Activated CD4-positive, alpha-beta memory T cell treated with anti-CD3 and anti-CD28 coated beads, Interleukin-2, amount 10 ng/mL, durations not matched to agents 7 days and 5 days (primary cell): ENCODE results near the gene PLSCR1. TPM values are rescaled to one million over a fixed set of nuclear protein-coding genes. Genes with fewer than 3 reads are reported as not detected.
"Not testable (repeated sequence)": the region's sequence is repeated elsewhere in the genome, so short reads cannot be mapped to it uniquely, and the experiment has no call there.

Source experiments
- CTCF ChIA-PET: fragments of 350-600 bp; sonication (Branson Sonifier 250); formaldehyde crosslinking; loops from one replicate; lab custom pipeline; 2021; ENCODE audit warnings: antibody characterized with exemption, inconsistent platforms; lab: Charles Lee
- POLR2A ChIA-PET: fragments of 350-600 bp; sonication (Branson Sonifier 250); formaldehyde crosslinking; loops from one replicate; lab custom pipeline; 2021; ENCODE audit warnings: antibody characterized with exemption; lab: Charles Lee
- DNase-seq: peaks from one replicate; pipeline ENCODE4 v3.0.0-alpha.2; 2020
- H3K27ac Mint-ChIP-seq: one replicate; pipeline ENCODE4 v1.8.0; 2021; ENCODE audit warnings: mild to moderate bottlenecking, mixed read lengths
- H3K27me3 Mint-ChIP-seq: one replicate; pipeline ENCODE4 v1.8.0; 2021; ENCODE audit warnings: mixed read lengths
- H3K36me3 Mint-ChIP-seq: one replicate; pipeline ENCODE4 v1.8.0; 2021; ENCODE audit warnings: low read depth, mixed read lengths
- H3K4me1 Mint-ChIP-seq: one replicate; pipeline ENCODE4 v1.8.0; 2021; ENCODE audit warnings: mixed read lengths
- H3K4me3 Mint-ChIP-seq: one replicate; pipeline ENCODE4 v1.8.0; 2021; ENCODE audit warnings: mild to moderate bottlenecking, mixed read lengths
- H3K9me3 Mint-ChIP-seq: one replicate; pipeline ENCODE4 v1.8.0; 2021; ENCODE audit warnings: mixed read lengths
- total RNA-seq, 2 experiments: library from RNA; stranded (reverse); gene quantifications; one replicate each; pipeline ENCODE4 v1.2.3, GENCODE V29; 2021

Gene PLSCR1
- total RNA-seq, 2 experiments from 2014 or later = 208 to 218 TPM

DNA sequence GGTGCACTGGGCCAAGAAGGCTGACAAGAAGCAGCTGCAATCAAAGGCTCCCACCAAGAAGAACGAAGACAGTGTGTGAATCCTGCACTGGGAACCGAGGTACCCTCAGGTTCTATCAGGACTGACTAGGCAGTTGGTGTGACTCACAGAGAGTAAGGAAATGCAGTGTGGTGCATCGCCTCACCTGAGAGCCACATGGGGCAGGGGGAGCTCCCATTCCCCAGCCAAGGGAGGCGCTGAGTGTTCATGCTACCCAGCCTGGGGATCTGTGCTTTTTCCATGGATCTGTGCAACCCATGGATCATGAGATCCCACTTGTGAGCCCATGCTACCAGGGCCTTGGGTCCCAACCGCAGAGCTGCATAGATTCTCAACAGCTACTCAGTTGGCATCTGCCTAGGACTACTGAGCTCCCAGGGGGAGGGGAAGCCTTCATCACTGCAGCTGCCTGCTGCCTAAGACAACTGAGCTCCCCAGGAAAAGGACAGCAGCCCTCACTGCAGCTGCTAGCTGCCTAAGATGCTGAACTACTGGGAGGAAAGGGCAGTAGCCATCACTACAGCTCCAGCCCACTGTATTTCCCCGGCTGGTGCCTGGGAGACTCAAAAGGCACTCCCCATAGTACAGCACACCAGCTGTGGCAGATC is 68.2 kb downstream of the PLSCR1 start:
- H3K27ac Mint-ChIP-seq = no peak overlapping the region
- no peak for DNase-seq
- H3K36me3 Mint-ChIP-seq = no peaks in the 10 kb centered on the region
- ChIA-PET CTCF (no interaction called here), POLR2A (no interaction called here)
- no peak overlapping the region for H3K4me3 Mint-ChIP-seq
- H3K4me1 Mint-ChIP-seq = no peaks in the 10 kb centered on the region
- no peaks in the 10 kb centered on the region for H3K9me3 Mint-ChIP-seq
- peaks cover 24% of the 10 kb centered on the region for H3K27me3 Mint-ChIP-seq

DNA sequence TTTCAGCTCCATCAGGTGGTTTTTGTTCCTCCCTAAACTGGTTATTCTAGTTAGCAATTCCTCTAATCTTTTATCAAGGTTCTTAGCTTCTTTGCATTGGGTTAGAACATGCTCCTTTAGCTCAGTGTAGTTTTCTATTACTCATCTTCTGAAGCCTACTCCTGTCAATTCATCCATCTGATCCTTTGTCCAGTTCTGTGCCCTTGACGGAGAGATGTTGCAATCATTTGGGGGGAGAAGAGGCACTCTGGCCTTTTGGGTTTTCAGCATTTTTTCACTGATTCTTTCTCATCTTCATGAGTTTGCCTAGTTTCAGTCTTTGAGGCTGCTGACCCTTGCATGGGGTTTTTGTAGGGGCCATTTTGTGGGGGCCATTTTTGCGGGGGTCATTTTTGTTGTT is 69.4 kb downstream of the PLSCR1 start:
- H3K36me3 Mint-ChIP-seq, H3K4me1 Mint-ChIP-seq, POLR2A ChIA-PET, CTCF ChIA-PET, H3K27ac Mint-ChIP-seq, H3K9me3 Mint-ChIP-seq, H3K4me3 Mint-ChIP-seq, DNase-seq: not testable (repeated sequence)
- H3K27me3 Mint-ChIP-seq = peaks cover 15% of the 10 kb centered on the region

DNA sequence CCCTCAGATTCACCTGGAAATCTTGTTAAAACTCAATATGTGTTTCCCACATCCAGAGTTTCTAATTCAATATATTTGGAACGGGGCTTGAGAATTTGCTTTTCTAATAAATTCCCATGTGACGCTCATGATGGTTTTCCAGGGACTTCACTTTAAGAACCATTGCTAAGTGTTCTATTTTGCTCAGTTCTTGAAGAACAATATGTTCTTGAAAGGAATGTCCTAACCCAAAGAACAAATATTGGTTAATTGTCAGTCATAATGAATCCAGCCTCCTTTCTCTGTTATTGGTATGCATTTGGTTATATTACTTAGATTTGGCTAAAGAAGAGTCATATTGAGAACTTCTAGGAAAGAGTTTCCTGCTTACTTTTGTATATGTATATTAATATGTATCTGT is 70.7 kb downstream of the PLSCR1 start:
- H3K36me3 Mint-ChIP-seq = no peaks in the 10 kb centered on the region
- H3K27me3 Mint-ChIP-seq = peaks cover 10% of the 10 kb centered on the region
- DNase-seq = no peak
- peaks cover 9% of the 10 kb centered on the region for H3K4me1 Mint-ChIP-seq
- no peak overlapping the region for H3K4me3 Mint-ChIP-seq
- H3K27ac Mint-ChIP-seq = no peak overlapping the region
- POLR2A ChIA-PET = no interaction called here
- CTCF ChIA-PET = no interaction called here
- H3K9me3 Mint-ChIP-seq = no peaks in the 10 kb centered on the region

DNA sequence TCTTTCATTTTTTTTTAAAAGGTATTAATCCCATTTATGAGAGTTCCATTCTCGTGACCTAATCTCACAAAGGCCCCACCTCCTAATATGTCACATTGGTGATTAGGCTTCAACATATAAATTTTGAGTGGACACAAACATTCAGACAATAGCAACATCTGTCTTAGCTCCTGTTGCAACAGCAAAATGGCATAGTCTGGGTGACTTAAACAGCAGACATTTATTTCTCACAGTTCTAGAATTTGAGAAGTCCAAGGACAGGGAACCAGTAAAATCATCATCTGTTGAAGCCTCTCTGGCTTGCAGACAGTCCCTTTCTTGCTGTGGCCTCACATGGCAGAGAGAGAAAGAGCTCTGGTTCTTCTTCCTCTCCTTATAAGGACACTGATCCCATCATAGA is 71.8 kb downstream of the PLSCR1 start:
- CTCF ChIA-PET = no interaction called here
- Mint-ChIP-seq H3K9me3 (no peaks in the 10 kb centered on the region), H3K27me3 (peaks cover 7% of the 10 kb centered on the region), H3K4me3 (no peak overlapping the region), H3K4me1 (peaks cover 9% of the 10 kb centered on the region), H3K27ac (no peak overlapping the region), H3K36me3 (no peaks in the 10 kb centered on the region)
- POLR2A ChIA-PET = no interaction called here
- DNase-seq = no peak

DNA sequence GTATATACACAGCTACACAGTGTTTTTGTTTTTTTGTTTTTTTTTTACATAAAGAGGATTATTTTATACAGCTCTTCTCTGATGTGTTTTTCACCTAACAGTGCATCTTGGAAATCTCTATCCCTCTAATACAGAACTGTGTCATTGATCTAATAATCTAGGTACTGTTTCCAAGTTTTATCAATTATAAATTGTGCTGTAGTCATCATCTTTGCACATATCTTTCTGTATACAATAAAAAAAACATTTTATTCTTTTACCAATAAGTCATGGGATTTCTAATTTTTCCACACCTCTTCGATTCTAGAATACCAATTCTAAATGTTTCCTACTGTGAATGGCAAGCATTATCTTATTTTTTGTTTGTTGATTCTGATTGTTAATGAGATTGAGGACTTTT is 73.4 kb downstream of the PLSCR1 start:
- ChIA-PET CTCF (interaction anchor here (0.6 kb wide), 1 partner anchor 120 kb away, joined by 4 read pairs; no protein-coding TSS in a partner anchor), POLR2A (interaction anchor here (1.5 kb wide), 1 partner anchor 61 kb away, joined by 3 read pairs; no protein-coding TSS in a partner anchor)
- Mint-ChIP-seq H3K36me3 (no peaks in the 10 kb centered on the region), H3K4me3 (no peak overlapping the region), H3K27me3 (peaks cover 7% of the 10 kb centered on the region), H3K27ac (no peak overlapping the region), H3K9me3 (no peaks in the 10 kb centered on the region), H3K4me1 (peaks cover 9% of the 10 kb centered on the region)
- DNase-seq = no peak

DNA sequence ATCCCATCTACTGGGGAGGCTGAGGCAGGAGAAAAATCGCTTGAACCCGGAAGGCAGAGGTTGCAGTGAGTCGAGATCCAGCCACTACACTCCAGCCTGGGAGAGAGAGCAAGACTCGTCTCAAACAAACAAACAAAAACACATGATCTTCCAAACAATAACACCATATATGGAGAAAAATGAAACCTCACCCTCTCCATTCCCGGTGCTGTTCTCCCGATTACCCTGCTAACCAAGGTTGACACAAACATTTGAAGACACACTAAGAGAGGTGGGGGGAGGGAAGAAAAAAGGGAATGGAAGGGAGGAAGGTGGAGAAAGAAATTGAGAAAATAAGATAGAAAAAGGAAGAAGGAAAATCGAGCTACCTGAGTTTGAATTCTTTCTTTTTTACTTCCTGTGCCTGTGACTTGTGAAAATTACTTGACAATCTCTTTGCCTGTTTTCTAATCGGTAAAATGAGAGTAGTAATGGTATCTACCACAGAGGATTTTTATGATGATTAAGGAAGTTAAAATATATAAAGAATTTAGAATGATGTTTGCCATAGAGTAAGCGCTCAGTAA is 73.9 kb downstream of the PLSCR1 start:
- ChIA-PET POLR2A (interaction anchor here (1.5 to 2.1 kb wide), 2 partner anchors 62 to 73 kb away, joined by 3 to 9 read pairs; partner anchors contain the start of gene PLSCR1), CTCF (interaction anchor here (0.6 kb wide), 1 partner anchor 121 kb away, joined by 4 read pairs; no protein-coding TSS in a partner anchor)
- Mint-ChIP-seq H3K36me3 (no peaks in the 10 kb centered on the region), H3K4me1 (peaks cover 10% of the 10 kb centered on the region), H3K9me3 (no peaks in the 10 kb centered on the region), H3K4me3 (peak overlapping the region; percentile 22), H3K27me3 (peaks cover 7% of the 10 kb centered on the region), H3K27ac (no peak overlapping the region)
- DNase-seq = no peak

DNA sequence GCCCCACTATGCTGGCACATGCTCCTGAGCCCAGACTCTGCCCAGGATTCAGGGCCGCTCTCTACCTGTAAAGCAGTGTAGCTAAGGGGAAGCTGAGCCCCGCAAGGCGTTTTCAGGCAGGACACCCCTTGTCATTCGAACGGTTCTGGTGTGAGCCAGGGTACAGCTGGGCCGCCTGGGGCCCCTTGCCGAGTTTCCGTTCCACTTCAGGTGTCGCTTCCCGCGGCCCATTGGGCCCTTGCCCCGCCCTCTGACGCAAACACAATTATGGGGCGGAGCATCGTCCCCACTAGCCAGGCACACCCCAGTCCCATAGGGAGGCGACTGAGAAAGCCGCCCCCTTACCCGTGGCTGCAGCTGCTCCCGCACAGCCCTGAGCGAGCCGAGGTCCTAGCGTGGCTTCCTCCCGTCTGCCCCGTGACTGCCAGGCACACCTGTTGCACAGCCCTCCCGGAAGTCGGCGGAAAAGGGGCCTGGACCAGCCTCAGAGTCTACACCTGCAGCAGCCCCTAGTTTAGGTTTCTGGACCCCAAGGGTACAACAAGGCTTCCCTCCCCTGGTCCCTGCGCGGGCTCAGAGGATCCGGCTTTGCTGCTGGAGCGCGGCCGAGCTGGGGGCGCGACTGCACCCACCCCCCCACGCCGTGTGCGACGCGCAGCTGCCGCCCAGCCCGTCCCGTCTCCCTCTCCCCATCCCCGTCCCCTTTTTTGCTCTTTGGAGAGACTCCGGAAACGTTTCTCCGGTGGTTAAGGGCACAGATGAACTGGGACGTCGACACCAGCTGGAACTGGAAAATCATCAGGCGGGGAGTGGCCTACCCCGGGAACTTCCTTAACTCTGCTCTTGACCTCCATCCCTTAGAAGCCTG is 75.0 kb downstream of the PLSCR1 start, which contains the start of gene PLSCR2:
PLSCR2 (minus strand) TSS at position 412 of the 868 bp plus-strand sequence. CDS start 9,657 bp downstream, outside the sequence.
- H3K4me1 Mint-ChIP-seq = peaks cover 18% of the 10 kb centered on the region
- CTCF ChIA-PET = no interaction called here
- POLR2A ChIA-PET = interaction anchor here (0.6 to 2.1 kb wide), 3 partner anchors 21 to 75 kb away, joined by 3 to 9 read pairs (median 3); partner anchors contain the start of gene PLSCR1
- peak within 1 kb of the TSS; percentile 67 for H3K4me3 Mint-ChIP-seq
- peak within 1 kb of the TSS; percentile 18 for H3K27ac Mint-ChIP-seq
- H3K9me3 Mint-ChIP-seq = no peaks in the 10 kb centered on the region
- DNase-seq = peak; percentile 74
- peaks cover 1% of the 10 kb centered on the region for H3K27me3 Mint-ChIP-seq
- no peaks in the 10 kb centered on the region for H3K36me3 Mint-ChIP-seq

DNA sequence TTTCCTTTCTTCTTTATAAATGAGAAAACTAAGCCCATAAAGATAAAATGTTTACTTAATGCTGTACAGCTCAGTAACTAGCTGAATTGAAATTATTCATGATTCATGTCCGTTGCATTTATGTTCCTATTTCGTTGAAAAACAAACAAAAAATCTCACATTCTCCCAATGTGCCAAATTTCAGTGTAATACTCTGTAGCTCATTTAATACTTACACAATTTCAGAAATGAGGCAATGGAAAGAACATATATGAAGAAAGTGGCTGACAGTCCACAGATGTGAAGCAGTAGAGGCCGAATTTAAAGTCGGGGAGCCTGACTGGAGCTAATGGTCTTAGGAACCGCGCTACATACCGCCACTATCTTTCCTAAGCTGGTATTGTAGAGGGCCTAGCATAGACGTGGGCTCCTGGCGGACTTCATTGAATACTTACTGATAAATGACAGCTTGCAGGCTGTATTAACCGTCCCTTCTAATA is 75.7 kb downstream of the PLSCR1 start:
- DNase-seq = no peak
- Mint-ChIP-seq H3K36me3 (no peaks in the 10 kb centered on the region), H3K4me3 (peak overlapping the region; percentile 67), H3K9me3 (no peaks in the 10 kb centered on the region), H3K27ac (no peak overlapping the region), H3K4me1 (peaks cover 24% of the 10 kb centered on the region), H3K27me3 (no peaks in the 10 kb centered on the region)
- POLR2A ChIA-PET = interaction anchor here (0.6 to 2.1 kb wide), 2 partner anchors 22 to 75 kb away, joined by 3 to 9 read pairs; partner anchors contain the start of gene PLSCR1
- CTCF ChIA-PET = no interaction called here

DNA sequence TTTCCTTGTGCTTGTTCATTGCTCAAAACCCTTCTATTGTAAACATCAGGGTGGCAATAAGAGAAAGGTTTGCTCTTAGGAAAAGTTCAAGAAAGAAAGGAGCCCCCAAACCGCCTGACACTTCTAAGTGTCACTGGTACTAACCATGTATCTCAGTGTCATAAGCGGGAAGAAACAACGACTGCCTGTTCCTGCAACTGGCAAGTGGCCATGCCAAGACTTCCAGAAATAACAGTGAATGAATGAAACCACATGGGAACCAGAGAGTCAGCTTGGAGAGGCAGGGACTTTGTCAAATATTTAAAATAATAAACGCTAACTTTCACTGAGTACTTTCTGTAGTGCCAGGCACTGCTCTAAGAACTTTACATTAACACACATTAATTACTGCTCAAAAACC is 76.2 kb downstream of the PLSCR1 start:
- ChIA-PET CTCF (no interaction called here), POLR2A (interaction anchor here (2.1 kb wide), 1 partner anchor 76 kb away, joined by 9 read pairs; the partner anchor contains the start of gene PLSCR1)
- H3K36me3 Mint-ChIP-seq = no peaks in the 10 kb centered on the region
- DNase-seq = no peak
- H3K27me3 Mint-ChIP-seq = no peaks in the 10 kb centered on the region
- H3K9me3 Mint-ChIP-seq = no peaks in the 10 kb centered on the region
- no peak overlapping the region for H3K4me3 Mint-ChIP-seq
- peaks cover 29% of the 10 kb centered on the region for H3K4me1 Mint-ChIP-seq
- H3K27ac Mint-ChIP-seq = no peak overlapping the region

DNA sequence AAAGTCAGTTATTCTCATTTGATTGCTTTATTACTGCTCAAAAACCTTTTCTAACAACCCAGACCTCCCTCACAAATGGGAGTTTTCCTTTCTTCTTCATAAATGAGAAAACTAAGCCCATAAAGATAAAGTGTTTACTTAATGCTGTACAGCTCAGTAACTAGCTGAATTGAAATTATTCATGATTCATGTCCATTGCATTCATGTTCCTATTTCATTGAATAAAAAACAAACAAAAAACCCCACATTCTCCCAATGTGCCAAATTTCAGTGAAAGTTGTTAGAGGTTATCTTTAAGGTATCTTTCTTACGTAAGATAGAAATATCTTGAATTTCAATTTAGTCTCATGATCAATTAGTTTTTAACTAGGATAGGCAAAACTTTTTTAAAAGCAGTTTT is 77.8 kb downstream of the PLSCR1 start:
- ChIA-PET CTCF (no interaction called here), POLR2A (no interaction called here)
- Mint-ChIP-seq H3K27me3 (no peaks in the 10 kb centered on the region), H3K4me1 (peaks cover 29% of the 10 kb centered on the region), H3K27ac (no peak overlapping the region), H3K9me3 (no peaks in the 10 kb centered on the region), H3K4me3 (no peak overlapping the region), H3K36me3 (no peaks in the 10 kb centered on the region)
- no peak for DNase-seq

DNA sequence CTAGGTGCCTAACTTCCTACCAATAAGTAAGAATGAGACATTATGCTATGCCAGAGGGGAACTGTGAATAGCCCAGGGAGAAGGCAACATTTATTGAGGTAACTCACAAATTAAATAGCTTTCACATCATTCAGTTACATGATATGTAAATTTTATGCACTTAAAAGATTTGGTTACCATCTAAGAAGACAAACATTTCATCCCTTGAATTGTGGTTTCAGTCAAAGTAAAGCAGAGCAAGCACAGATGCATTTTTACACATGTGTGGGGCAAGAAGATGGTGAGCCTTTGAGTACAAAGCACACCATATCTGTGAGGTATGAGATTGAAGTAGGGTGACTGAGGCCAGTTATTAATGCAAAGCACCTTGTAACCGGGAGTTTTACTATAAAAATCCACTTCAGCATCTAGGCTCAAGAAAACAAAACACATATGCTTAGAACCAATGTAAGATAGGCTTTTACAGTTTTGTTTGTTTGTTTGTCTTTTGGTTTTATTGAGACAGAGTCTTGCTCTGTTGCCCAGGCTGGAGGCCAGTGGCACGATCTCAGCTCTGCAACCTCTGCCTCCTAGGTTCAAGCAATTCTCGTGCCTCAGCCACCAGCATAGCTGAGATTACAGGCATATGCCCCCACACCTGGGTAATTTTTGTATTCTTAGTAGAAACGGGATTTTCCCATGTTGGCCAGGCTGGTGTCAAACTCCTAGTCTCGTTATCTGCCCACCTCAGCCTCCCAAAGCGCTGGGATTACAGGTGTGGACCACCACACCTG is 78.5 kb downstream of the PLSCR1 start:
- CTCF ChIA-PET = no interaction called here
- no peak for DNase-seq
- H3K9me3 Mint-ChIP-seq = no peaks in the 10 kb centered on the region
- H3K27ac Mint-ChIP-seq = no peak overlapping the region
- no peaks in the 10 kb centered on the region for H3K36me3 Mint-ChIP-seq
- no peaks in the 10 kb centered on the region for H3K27me3 Mint-ChIP-seq
- H3K4me3 Mint-ChIP-seq = no peak overlapping the region
- peaks cover 29% of the 10 kb centered on the region for H3K4me1 Mint-ChIP-seq
- POLR2A ChIA-PET = no interaction called here
